BJ (cell line): ENCODE results near the gene CLASP1. TPM values are rescaled to one million over a fixed set of nuclear protein-coding genes. Genes with fewer than 3 reads are reported as not detected.

Experiments
- CTCF ChIA-PET: fragments of 350-600 bp; formaldehyde crosslinking; extraction: SDS; loops from one replicate; lab custom pipeline; 2021; ENCODE audit warnings: antibody characterized with exemption, inconsistent platforms; lab: Yijun Ruan, JAX
- POLR2A ChIA-PET: fragments of 300-600 bp; sonication (Branson Sonifier 250); formaldehyde crosslinking; extraction: SDS; loops from one replicate; lab custom pipeline; 2021; ENCODE audit warnings: antibody characterized with exemption; lab: Charles Lee
- DNase-seq: peaks from one replicate; pipeline ENCODE4 v3.0.0-alpha.2; 2011; ENCODE audit warnings: low read depth
- H3K27me3 ChIP-seq: 2 replicates; pipeline ENCODE4 v1.6.0; 2011; ENCODE audit warnings: low read length; ENCODE audit not compliant: control insufficient read depth, insufficient read depth
- H3K36me3 ChIP-seq: 2 replicates; pipeline ENCODE4 v1.5.1; 2011; ENCODE audit warnings: low read length; ENCODE audit not compliant: control insufficient read depth, insufficient read depth
- H3K4me3 ChIP-seq: 2 replicates; pipeline ENCODE4 v1.5.1; 2011; ENCODE audit warnings: low read depth, mild to moderate bottlenecking, control low read depth, low read length
- CTCF ChIP-seq: IDR thresholded peaks from 2 replicates; pipeline ENCODE4 v1.5.1; 2011; ENCODE audit warnings: low read depth, mild to moderate bottlenecking, control low read depth, inconsistent platforms, low read length, moderate library complexity; ENCODE audit not compliant: insufficient read depth
- polyA plus RNA-seq: library from polyadenylated mRNA; depleted of rRNA; stranded (reverse); fragments of >200 nt; gene quantifications from 2 replicates; pipeline ENCODE4 v1.2.3, GENCODE V29; 2011

CLASP1 gene
- polyA plus RNA-seq, 1 experiment: 7.1 TPM

- Histone ChIP-seq H3K36me3 (peaks cover 7% of the 10 kb centered on the region), H3K27me3 (no peaks in the 10 kb centered on the region), H3K4me3 (no peak overlapping the region)
- TF ChIP-seq CTCF: no peak
- ChIA-PET POLR2A (no interaction called here), CTCF (no interaction called here)
- DNase-seq: no peak
These were observed 231.4 kb downstream of the CLASP1 start for GRCh38 chr2:121417826-121418225.

- H3K4me3 ChIP-seq: no peak overlapping the region
- ChIA-PET POLR2A (no interaction called here), CTCF (interaction anchor here (0.7 to 1.0 kb wide), 2 partner anchors 13 to 15 kb away, joined by 3 to 4 read pairs; no protein-coding TSS in a partner anchor)
- H3K27me3 ChIP-seq: no peaks in the 10 kb centered on the region
- TF ChIP-seq CTCF: no peak
- peaks cover 7% of the 10 kb centered on the region for H3K36me3 ChIP-seq
- DNase-seq: no peak
These were observed 233.5 kb downstream of the CLASP1 start for GRCh38 chr2:121415727-121416126.

GRCh38 chr2:121412349-121412748 lies 236.9 kb downstream of the CLASP1 start:
- CTCF ChIA-PET: interaction anchor here (0.7 to 2.6 kb wide), 2 partner anchors 10 to 312 kb away, joined by 8 to 12 read pairs; no protein-coding TSS in a partner anchor

GRCh38 chr2:121409966-121410365 lies 239.3 kb downstream of the CLASP1 start:
- no peak overlapping the region for H3K4me3 ChIP-seq
- H3K27me3 ChIP-seq: no peaks in the 10 kb centered on the region
- POLR2A ChIA-PET: no interaction called here
- no peak for TF ChIP-seq CTCF
- CTCF ChIA-PET: interaction anchor here (0.6 to 1.3 kb wide), 5 partner anchors 8 to 312 kb away, joined by 3 to 4 read pairs (median 3); no protein-coding TSS in a partner anchor
- peaks cover 8% of the 10 kb centered on the region; the same call in 1 of the 2 replicates for H3K36me3 ChIP-seq
- DNase-seq: no peak

More at GRCh38 chr2:121412349-121412748, 236.9 kb downstream of the CLASP1 start:
- Histone ChIP-seq H3K27me3 (no peaks in the 10 kb centered on the region), H3K4me3 (no peak overlapping the region), H3K36me3 (peaks cover 5% of the 10 kb centered on the region; the same call in 1 of the 2 replicates)
- POLR2A ChIA-PET: no interaction called here
- no peak for TF ChIP-seq CTCF
- DNase-seq: no peak

- Histone ChIP-seq H3K36me3 (peaks cover 8% of the 10 kb centered on the region; the same call in 1 of the 2 replicates), H3K4me3 (no peak overlapping the region), H3K27me3 (no peaks in the 10 kb centered on the region)
- DNase-seq: no peak
- ChIA-PET POLR2A (no interaction called here), CTCF (interaction anchor here (0.6 to 1.3 kb wide), 4 partner anchors 7 to 312 kb away, joined by 3 read pairs; no protein-coding TSS in a partner anchor)
- no peak for TF ChIP-seq CTCF
These were observed 239.9 kb downstream of the CLASP1 start for GRCh38 chr2:121409388-121409787.
